NOMO-1 treated with DMSO at 0.1 percent for 48 hours (cell line): Measurements from ENCODE around the gene CDK1.

Experiments
- DNase-seq: peaks from one replicate; lab custom pipeline; 2025; ENCODE audit not compliant: unreplicated experiment; lab: John Stamatoyannopoulos, UW

Gene CDK1

GRCh38 chr10:60778214-60778970, at the start of gene CDK1:
TSS of gene CDK1 (plus strand) at chr10:60778478. CDS start at chr10:60780166, 1,688 bp downstream.
- DNase-seq = peak; percentile 98

GRCh38 chr10:60729106-60729505, 49.2 kb upstream of the CDK1 start:
- no peak for DNase-seq

DNA sequence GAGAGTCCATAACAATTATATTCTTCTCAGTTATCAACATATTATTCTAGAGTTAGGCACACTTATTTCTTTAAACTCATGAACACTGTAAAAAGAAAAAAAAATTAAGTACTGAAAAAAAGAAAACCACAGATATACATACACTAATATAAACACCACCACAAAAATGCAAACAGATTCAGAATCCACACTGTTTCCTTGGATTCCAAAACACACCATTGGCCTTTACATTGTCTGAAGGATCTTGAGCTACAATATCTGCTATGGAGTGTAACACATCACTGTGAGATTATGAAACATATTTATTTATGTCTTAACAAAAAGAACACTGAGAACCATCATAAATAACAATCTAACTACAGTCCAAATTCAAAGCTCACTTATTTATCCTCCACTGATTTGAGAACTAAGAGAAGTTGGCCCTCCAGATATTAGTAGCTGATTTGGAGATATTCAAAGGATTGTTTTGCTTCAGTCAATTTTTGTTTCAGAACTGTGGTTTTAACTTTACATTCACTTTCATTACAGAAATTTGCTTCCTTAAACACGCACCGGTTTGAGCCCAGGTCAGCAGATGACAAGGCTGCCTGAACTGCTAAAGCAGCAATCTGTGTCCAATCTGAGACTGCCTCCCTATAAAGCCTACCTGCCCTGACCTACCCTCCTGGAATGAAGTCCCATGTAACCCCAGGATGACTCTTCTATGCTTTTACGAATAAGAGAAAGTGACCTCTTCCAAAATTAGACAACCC, 47.0 kb upstream of the CDK1 start:
- peak; percentile 55 for DNase-seq

GRCh38 chr10:60732198-60732806, 46.0 kb upstream of the CDK1 start:
- DNase-seq = peak; percentile 2

GRCh38 chr10:60732807-60733516, 45.3 kb upstream of the CDK1 start:
- DNase-seq = peak; percentile 2

GRCh38 chr10:60733517-60733822, 44.8 kb upstream of the CDK1 start:
- no peak for DNase-seq

GRCh38 chr10:60733826-60734225, 44.5 kb upstream of the CDK1 start:
- DNase-seq = no peak

DNA sequence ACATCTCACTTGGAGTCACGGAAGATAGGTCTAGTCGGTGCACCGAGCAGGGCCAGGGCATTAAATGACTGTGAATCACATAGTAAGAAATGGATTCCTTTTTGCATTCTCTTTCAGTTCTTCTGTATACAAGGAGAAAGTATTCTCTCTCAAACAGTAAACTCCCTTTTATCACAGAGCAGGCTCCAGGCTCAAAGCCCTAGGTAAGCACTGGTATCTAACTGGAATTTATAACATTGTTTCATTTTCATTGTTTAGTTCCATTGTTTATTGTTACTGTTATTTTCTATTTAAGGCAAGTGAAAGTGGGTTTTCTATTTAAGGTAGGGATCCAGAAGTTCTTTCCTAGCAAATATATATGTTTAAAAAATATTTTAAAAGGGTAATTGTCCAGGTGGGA, 44.1 kb upstream of the CDK1 start:
- no peak for DNase-seq

DNA sequence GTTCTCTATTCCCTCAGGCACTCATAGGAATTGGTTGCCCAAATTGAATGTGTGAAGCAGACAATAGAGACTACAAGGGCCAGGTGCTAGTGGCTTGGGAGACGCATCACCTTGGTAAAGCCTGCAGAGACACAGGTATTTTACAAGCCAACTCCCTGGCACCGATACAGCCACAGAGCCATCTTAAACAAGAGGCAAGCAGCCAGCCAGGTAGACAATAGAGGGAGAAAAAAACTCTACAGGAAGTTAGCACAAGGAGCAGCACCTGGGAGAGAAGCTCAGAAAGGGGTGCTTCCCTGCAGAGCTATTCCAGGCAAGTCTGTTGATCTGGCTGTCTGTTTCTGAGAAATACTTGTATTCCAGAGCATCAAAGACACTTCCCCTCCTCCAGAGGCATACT, 43.0 kb upstream of the CDK1 start:
- DNase-seq = no peak

DNA sequence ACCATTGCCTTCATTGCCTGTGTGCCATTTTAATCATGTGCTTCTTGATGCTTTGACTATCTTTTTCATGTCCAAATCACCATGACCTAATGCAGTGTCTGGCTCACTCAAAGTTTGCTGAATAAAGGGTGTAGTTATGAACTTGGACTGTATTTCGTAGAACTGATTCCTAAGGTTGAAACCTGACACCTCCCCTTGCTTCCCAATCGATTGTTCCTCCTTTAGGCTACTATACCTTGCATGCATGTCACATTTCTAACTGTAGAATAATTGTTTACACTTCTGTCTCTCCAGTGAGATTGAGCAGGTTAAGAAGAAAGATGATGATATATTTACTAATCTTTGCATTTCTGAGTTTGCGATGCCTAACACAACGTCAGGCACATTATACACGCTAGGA, 41.0 kb upstream of the CDK1 start:
- no peak for DNase-seq

DNA sequence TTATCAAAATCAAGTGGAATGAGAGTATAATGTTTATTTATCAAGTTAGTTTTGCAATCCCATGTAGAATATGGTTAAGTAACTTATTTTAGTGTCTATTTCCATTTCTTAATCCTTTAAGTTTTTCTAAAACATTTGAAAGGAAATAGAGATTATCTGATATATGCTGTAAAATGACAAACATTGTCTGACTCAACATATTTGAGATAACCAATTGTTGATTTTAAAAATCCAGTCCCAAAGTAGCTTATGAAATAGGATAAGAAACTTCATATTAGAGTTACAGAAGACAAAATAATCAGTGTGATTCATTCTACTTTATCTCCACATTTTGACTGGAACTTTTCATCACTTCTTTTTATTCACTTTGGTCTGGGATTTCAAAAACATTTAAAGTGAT, 38.7 kb upstream of the CDK1 start:
- DNase-seq = no peak

- DNase-seq = no peak
These were observed 35.8 kb upstream of the CDK1 start for GRCh38 chr10:60742512-60742911.

- DNase-seq = no peak
These were observed 30.3 kb upstream of the CDK1 start for GRCh38 chr10:60747817-60748469.

- DNase-seq = no peak
These were observed 25.1 kb upstream of the CDK1 start for GRCh38 chr10:60753152-60753551.

DNA sequence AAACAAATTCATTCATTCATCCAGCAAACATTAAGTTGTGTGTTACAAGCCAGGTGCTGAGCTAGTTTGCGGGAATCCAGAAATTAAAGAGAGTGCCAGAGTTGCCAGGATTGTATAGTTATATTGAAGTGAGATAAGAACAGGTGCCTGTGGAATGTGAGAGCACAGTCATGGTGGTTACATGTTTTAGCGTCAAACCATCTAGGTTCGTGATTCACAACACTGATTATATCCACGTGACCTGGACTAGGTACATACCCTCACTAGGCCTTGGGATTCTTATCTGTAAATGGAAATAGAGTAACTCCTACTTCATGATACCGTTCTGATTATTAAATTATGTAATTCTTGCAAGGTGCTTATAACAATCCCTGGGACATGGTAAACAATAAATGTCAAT, 24.5 kb upstream of the CDK1 start:
- DNase-seq = no peak

DNA sequence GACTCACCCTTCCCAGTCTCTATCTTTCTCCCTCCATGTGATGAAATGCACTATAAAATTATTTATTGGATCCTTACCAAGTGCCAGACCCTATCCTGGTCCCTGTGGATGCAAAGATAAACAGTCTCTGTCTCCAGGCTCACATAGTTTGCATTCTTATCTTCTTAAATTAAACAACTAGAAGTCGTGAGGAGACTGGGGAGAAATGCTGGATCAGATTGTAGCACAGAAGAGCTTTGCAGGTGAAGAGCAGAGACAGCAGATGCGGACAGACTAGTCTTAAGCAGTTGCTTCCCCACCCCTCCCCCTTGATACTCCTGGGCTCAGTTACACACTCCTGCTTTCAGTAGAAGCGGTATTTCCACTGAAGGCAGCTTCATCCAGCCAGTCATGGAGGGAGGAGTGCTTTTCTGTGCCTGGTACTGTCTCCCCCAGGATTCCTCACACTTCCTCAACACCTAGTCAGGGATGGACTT, 20.8 kb upstream of the CDK1 start:
- no peak for DNase-seq

DNA sequence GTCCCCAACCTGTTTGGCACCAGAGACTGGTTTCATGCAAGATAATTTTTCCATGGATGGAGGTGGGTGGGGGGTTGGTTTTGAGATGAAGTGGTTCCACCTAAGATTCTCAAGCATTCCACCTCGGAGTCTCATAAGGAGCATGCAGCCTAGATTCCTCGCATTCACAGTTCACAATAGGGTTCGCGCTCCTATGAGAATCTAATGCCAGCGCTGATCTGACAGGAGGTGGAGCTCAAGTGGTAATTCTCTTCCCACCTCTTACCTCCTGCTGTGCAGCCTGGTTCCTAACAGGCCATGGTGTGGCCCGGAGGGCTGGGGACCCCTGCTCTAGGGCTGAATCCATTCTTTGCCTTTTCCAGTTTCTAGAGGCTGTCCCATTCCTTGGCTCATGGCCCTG, 19.1 kb upstream of the CDK1 start:
- DNase-seq = no peak

DNA sequence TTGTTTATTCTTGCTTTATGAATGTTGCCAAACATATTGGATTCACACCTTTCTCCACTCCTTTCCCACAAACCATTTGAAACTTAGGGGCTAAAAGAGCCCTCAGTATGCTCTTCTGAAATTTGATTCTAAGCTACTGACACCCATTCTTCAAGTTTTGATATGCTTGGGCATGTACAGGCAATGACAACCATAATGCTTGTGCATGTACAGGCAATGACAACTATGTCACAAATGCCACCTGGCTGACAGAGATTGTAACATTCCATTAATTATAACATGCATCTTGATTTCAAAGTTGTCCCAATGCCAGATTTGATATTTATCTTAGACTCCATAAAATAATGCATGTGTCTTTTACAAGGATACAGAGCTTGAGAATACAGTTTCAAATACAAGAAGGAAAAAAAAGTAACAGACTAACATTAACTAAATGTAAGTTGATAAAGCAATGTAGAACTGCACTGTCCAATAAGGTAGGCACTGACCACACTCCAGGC, 17.5 kb upstream of the CDK1 start:
- DNase-seq = no peak

DNA sequence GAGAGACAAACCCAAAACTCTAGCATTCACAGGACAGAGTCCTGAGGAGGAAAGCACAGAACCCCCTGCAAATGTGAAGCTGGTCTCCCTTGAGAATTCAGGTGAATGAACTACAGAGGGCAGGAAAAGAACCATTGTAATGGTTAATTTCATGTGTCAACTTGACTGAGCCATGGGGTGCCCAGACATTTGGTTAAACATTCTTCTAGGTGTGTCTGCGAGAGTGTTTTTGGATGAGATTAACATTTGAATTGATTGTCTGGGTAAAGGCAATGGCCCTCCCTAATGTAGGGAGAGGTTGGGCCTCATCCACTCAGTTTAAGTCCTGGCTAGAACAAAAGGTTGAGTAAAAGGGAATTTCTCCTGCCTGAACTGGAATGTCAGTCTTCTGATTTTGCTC, 15.7 kb upstream of the CDK1 start:
- no peak for DNase-seq

DNA sequence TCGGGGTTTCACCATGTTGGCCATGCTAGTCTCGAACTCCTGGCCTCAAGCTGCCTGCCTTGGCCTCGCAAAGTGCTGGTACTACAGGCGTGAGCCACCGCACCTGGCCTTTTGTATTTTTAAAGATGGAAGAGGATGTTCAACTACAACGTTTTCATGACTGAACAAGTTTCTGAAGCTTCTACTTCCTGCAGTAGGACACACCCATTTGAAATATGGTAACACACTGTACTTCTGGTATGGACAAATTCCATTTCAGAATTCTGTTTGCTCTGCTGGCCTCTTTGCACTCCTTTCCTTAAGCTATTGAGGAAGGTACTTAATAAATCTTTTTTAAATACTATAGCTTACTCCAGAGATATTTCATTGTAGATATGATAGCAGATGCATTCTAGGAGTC, 10.9 kb upstream of the CDK1 start:
- DNase-seq = no peak

DNA sequence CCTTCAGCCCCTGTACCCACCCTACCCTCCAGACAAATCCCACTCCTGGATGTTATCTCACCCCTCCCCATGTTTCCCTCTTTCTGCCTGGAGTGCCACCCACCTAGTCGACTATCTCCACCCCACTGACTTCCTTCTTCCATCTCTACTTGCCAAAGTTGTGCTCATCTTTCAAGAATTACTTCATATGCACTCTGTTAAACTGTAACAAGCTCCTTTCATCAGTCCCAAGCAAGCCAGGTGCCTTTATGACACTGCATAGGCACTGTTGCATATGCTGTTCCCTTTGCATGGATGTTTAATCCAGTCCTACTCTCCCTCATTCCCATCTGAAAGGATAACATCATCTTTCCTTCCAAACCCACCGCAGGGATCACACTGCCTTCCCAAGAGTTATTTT, 8.9 kb upstream of the CDK1 start:
- no peak for DNase-seq
